ENCODE data around the gene FES. TPM values are rescaled to one million over a fixed set of nuclear protein-coding genes. Genes with fewer than 3 reads are reported as not detected.

Gene FES
- total RNA-seq, 1 donor: 23.1 TPM

- no peak for TF ChIP-seq CTCF (IDR thresholded peaks at IDR 0.05; ENCODE audit: insufficient read depth, low read length)
- H3K4me3 ChIP-seq (ENCODE audit: low read depth, low read length): peak overlapping the region; percentile 59
These were observed 753 bp upstream of the FES start for GRCh38 chr15:90883526-90883975.

GRCh38 chr15:90884719-90885431, 571 bp downstream of the FES start:
- no peak for TF ChIP-seq CTCF (IDR thresholded peaks at IDR 0.05; ENCODE audit: insufficient read depth, low read length)
- peak overlapping the region; percentile 64 for H3K4me3 ChIP-seq (ENCODE audit: low read depth, low read length)
- DNase-seq (ENCODE audit: low read depth): no peak

More at GRCh38 chr15:90883526-90883975, 753 bp upstream of the FES start:
- peak; percentile 39 for DNase-seq (ENCODE audit: low read depth)

- H3K4me3 ChIP-seq (ENCODE audit: low read depth, low read length): peak overlapping the region; percentile 64
- peak; percentile 78 for DNase-seq (ENCODE audit: low read depth)
These were observed 1.4 kb downstream of the FES start for GRCh38 chr15:90885432-90886290.

GRCh38 chr15:90886291-90886614, 1.9 kb downstream of the FES start:
- no peak for TF ChIP-seq CTCF (IDR thresholded peaks at IDR 0.05; ENCODE audit: insufficient read depth, low read length)
- H3K4me3 ChIP-seq (ENCODE audit: low read depth, low read length): peak overlapping the region; percentile 17
- no peak for DNase-seq (ENCODE audit: low read depth)

More at GRCh38 chr15:90885432-90886290, 1.4 kb downstream of the FES start:
- TF ChIP-seq CTCF (IDR thresholded peaks at IDR 0.05; ENCODE audit: insufficient read depth, low read length): peak; percentile 99

GRCh38 chr15:90887037-90887481, 2.8 kb downstream of the FES start:
- no peak overlapping the region for H3K4me3 ChIP-seq (ENCODE audit: low read depth, low read length)
- TF ChIP-seq CTCF (IDR thresholded peaks at IDR 0.05; ENCODE audit: insufficient read depth, low read length): no peak
- no peak for DNase-seq (ENCODE audit: low read depth)

- no peak for TF ChIP-seq CTCF (IDR thresholded peaks at IDR 0.05; ENCODE audit: insufficient read depth, low read length)
- DNase-seq (ENCODE audit: low read depth): no peak
These were observed 5.0 kb downstream of the FES start for GRCh38 chr15:90889313-90889730.

More at GRCh38 chr15:90889313-90889730, 5.0 kb downstream of the FES start:
- no peak overlapping the region for H3K4me3 ChIP-seq (ENCODE audit: low read depth, low read length)

All from fibroblast of the aortic adventitia (primary cell).